GM12873 (cell line): ENCODE results near the gene TBCD.

Source experiments
- TF ChIP-seq, protein P1 (sequence below): IDR thresholded peaks from 2 replicates; pipeline ENCODE4 v1.5.1; 2012; ENCODE audit warnings: low read depth, mild to moderate bottlenecking, moderate library complexity, low read length, control low read depth; ENCODE audit not compliant: insufficient read depth; ENCODE audit errors: missing control alignments

TBCD gene

DNA sequence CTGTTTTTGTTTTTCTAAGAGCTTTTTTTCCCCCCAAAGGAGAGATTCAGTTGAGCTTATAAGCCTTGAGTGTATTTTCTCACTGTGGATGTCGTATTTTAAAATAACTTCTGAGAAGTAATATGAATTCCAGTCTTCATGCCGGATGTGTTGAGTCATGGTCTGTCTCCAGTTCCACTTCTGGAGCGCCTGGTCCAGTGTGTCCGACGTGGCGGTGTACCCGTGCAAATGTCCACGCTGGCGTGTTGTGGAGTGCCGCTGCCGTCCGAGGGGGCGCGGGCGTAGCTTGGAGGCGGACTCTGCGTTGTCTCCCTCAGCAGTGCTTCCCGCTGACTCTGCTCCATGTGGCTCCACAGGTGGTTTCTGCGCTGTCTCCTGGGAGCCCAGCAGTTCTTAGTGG lies 148.9 kb downstream of the TBCD start:
- TF ChIP-seq, protein P1, sequence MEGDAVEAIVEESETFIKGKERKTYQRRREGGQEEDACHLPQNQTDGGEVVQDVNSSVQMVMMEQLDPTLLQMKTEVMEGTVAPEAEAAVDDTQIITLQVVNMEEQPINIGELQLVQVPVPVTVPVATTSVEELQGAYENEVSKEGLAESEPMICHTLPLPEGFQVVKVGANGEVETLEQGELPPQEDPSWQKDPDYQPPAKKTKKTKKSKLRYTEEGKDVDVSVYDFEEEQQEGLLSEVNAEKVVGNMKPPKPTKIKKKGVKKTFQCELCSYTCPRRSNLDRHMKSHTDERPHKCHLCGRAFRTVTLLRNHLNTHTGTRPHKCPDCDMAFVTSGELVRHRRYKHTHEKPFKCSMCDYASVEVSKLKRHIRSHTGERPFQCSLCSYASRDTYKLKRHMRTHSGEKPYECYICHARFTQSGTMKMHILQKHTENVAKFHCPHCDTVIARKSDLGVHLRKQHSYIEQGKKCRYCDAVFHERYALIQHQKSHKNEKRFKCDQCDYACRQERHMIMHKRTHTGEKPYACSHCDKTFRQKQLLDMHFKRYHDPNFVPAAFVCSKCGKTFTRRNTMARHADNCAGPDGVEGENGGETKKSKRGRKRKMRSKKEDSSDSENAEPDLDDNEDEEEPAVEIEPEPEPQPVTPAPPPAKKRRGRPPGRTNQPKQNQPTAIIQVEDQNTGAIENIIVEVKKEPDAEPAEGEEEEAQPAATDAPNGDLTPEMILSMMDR, result no peak

GRCh38 chr17:82901356-82901755 lies 149.5 kb downstream of the TBCD start:
- TF ChIP-seq, protein P1, result no peak

- TF ChIP-seq, protein P1, result no peak
Observed at GRCh38 chr17:82901856-82902255, 150.0 kb downstream of the TBCD start.

DNA sequence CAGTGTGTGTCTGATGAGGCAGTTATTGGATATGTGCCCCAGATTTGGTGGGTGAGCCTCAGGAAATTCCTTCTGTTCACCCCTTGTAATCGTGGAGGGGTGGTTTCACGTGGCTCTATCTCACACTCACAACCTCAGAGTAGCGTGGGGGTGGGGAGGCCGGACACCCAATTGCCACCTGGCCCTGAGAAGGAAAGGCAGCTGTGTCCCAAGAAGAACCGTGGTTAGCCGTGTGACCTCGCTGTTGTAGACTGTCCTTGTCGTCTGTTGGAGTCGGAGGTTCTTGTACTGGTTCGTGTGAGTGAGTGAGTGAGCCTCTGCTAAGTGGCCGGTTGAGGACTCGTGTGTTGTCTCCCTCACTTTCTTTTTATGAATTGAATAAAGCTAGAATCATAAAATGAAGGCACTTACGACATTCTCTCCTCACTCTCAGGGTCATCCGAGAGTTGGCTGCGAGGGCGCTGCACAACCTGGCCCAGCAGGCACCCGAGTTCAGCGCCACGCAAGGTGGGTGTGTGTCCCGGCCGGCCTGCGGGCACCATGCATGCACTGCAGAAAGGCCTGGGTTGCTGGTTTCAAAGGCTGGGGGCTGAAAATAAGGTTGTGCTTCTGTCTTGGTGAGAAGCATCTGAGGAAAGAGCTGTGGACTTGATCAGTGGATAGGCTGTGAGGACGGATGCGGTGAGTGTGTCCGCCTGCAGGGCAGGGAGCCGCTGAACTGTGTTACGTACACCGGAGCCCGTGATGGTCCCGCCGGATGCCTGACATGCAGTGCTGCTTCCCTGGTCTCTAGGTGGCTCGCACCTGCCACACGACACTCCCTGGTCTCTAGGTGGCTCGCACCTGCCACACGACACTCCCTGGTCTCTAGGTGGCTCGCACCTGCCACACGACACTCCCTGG lies 151.4 kb downstream of the TBCD start:
- TF ChIP-seq, protein P1, result no peak

DNA sequence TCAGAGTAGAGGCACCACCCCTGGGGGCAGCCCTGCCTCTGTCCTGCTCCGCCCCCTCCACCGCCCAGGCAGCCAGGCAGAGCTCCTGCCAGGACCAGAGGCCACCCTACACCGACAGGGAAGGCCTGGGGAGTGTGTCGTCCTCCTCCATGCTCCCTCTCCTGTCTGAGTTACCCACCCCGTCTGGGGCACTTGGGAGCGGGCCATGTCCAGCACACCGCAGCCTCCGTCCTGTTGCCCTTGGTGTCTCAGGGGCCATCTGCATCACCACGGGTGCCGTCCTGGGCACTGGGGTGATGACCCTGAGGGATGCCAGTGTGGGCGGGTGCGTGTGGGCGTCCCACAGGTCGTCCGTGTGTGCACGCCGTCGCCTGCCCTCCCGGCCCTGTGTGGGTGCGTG lies 153.3 kb downstream of the TBCD start:
- TF ChIP-seq, protein P1, result no peak

DNA sequence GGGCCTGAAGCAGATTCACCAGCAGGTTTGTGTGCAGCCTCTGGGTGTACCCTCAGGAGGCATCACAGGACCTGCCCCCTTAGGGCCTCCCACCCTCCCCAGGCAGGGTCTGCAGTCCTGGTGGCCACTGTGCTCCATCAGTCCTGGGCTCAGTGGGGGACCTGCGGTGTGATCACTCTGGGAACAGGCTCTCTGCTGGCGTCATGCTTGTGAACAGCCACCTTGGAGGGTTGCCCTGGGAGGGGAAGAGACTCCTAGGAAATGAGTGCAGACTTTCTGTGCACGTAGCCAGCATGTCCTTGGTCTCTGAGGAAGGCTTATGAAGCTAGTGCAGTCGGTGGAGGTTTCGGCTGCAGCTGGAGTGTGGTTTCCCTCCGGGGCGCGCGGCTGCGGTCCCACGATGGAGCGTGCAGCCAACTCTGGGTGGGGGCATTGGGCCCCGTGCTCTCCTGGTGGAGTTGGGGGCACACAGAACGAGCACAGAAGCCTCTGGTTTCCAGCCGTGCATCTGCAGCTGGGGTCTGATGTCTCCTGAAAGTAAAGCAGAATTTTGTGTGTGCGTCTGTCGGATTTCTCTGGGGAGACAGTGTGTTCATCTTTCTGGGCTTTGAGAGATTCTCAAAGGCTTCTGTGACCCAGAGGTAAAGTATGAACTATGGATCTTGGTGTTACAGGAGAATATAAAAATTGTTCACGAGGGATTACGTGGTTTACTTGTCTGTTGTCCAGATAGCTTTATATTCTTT lies 156.1 kb downstream of the TBCD start:
- TF ChIP-seq, protein P1, result no peak

GRCh38 chr17:82908543-82909160 lies 156.8 kb downstream of the TBCD start:
- TF ChIP-seq, protein P1, result no peak
